GM19238 (cell line): ENCODE measurements around the gene RPL34.
"Not testable (repeated sequence)": the region's sequence is repeated elsewhere in the genome, so short reads cannot be mapped to it uniquely, and the experiment has no call there.

Experiments used
- DNase-seq: peaks from one replicate; pipeline ENCODE4 v3.0.0; 2011; ENCODE audit warnings: low spot score; ENCODE audit not compliant: insufficient read length

RPL34 gene

DNA sequence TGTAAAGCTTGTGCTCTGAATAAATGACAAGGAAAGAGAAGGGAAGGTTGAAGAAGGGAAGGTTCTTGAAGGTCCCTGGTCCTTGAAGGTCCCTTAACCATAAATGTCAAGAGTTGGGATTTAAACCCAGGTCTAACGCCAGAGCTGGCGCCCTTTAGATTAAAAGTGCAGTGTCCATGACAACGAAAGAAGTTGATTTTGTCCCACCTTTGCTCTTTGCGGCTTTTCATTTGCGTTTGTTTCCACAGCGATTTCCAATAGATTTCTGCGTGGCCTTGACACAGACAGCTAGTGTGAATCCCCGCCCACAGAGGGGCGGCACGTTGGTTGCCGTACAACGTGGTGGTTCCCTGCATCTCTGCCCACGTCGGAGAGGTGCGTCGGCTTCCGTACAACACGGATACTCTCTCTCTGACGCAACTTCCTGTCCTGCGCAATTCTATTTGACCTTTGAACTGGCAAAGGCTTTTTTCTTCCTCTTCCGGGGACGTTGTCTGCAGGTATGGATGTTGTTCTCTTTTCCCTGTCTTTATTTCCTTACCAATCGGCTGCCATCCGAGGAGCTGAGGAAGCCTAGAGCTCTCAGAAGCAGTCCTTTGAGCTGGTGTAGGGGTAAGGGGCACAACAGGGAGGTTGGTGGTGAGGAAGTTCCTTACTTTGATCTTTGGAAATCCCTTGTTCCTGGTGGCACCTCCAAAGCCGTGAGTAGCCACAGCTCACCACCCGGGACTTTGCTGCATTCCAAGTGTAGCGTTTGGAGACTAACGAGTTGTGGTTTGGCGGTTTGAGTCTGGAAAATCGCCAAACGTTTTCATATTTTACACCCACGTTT, at the start of gene RPL34:
RPL34 (plus strand) TSS at position 476 of the 832 bp plus-strand sequence. CDS start 1,384 bp downstream, outside the sequence.
- peak; percentile 71 for DNase-seq

DNA sequence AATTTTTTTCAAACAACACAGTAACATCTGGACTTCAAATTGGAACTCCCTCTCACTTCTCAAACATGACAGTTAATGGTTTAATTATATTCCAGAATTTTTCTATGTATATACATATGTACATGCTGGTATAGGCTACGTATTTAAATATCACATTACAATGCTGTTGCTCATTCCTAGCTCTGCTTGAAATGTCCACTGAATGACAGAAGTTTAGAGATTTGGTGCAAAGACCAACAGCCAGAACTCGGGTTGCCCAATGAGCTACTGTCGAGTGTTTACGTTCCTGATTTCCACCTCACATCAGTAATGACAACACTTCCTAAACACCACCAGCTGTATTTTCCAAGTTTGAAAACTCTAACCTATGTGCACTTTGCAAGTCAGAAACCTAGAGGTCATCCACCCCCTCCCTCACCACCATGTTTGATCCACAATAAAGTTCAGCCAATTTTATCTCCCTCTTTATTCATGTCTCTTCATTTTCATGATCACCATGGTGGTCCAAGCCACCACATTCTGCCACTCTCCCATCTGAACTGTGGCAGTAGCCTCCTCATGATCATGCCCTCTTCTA, 49.3 kb upstream of the RPL34 start:
- no peak for DNase-seq

DNA sequence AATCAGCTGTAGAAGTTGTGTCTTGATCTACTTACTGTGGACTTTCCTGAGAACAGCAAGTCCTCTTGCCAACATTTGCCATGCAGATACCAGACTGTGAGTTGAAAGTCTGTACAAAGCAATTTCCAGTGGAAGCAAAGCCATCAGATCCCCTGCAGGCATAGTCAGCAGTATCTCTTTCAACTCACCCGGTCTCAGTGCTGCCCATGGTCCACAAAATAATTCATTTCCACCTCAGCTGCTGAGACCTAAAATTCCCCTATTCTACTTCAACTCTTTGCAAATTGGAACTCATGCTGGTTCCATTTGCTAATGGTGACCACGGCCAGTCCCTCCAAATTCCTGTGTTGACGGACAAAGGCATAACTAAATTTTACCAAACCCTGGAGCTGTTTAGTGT, 46.0 kb upstream of the RPL34 start:
- DNase-seq = no peak

DNA sequence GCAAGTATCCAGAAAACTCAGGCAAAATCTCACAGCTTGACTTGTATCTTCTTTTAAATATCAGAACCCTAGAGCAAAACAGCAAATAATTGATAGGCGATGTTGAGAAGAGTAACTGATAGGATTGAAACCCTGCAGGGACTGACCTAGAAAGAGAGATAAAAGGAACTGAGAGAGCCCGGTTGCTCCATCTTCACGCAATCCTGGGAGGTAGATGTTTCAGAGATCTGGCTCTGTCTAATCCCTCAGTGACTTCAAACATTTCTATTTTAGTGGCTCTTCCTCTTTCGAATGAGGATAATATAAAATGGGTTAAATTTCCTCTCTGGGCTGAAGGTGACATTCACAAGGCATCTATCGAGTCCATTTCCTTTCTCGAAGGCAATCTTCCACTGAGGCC, 39.3 kb upstream of the RPL34 start:
- no peak for DNase-seq

DNA sequence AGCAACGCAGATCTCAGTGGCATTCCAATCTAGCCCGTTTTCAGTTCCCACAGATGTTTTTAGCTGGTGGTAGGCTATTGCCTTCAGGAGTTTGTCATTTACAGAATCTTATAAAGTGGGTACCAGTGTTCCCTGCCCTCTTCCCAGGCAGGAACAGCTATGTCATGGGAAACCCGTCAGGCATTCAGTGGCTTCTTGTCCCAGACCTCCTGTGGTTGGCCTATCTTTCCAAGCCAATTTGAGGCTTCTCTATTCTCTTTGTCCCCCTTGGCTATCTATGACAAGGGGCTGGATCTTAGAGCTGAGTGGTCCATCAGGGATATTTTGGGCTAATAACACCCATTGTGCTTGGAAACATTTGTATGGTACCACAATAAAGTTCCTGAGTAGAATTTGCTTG, 33.6 kb upstream of the RPL34 start:
- no peak for DNase-seq

DNA sequence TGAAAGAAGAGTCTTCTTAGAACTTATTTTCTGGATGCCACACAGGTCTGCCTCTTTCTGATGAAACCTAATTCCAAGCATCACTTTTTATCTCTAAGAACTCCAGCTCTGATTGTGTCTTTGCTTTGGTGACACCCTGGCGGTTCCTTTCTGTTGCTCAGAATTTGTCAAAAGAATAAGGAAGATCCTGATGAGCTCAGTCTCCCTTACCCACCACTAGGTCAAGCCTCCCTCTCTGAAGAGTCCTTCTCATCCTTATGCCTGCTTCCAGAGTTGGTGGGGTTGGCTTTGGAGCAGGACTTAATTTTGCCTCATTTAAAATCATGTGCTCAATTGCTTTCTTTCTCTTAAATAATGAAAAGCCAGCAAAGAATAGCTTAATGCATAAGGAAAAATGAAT, 31.5 kb upstream of the RPL34 start:
- DNase-seq = no peak

DNA sequence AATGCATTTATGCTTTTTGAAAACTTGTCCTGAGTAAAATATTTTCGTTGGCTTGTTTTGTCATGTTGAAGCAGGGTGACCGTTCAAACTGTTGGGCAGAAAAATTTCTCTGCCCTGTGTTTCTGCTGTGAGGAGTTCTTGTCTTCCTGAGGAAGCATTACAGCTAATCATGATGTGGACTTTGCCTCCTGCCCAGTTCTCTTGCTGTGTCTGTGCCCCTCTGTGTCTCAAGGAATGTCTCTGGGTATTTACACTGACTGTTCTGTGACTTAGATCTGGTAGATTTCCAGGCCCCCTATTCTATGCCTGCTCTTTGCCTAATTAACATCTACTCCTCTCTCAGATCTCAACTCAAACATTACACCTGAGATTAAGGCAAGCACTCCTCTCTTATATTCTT, 30.4 kb upstream of the RPL34 start:
- no peak for DNase-seq

DNA sequence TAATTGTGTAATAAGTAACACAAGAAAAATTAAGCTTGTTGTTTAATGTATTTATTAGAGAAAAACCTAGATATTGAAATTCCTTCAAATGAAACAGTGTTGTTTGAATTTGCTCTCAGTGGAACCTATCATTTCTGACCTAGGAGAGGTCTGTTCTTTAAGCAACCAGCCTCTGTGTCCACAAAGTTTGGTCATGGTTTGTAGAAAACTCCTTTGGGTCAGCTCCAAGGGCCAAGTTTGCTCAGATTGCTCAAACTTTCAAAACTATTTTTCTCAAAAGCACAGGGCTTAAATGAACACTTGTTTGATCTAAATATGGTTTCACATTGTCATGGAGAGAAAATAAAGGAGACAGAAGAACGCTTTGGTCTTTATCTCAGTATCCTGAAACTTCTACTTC, 29.6 kb upstream of the RPL34 start:
- DNase-seq = no peak

DNA sequence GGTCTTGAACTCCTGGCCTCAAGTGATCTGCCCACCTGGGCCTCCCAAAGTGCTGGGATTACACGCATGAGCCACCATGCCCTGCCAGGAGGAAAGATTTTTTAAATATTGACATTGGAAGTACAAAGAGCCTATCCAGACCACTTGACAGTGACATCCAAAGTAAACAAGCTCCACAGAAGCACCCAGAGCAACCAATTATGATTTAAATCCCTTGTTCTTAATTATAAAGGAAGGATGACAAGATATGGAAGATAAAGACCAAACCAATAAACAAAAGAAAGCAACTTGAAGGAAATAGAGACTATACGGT, 27.7 kb upstream of the RPL34 start:
- no peak for DNase-seq

DNA sequence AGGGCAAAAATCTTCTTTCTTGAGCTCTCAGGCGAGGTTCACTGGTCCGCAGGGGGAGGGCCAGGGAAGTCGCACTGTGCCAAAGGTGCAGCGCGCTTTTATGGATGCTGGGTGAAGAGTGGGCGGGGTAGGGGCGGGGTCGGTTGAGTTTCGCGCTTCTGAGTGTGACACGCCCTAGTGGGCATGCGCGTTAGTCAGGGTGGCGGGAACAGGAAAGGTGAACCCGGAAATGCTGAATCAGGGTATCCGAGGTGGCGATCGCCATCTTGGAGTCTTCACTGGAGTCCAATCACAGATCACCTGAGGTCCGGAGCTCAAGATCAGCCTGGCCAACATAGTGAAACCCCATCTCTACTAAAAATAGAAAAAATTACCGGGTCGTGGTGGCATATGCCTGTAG, 26.1 kb upstream of the RPL34 start:
- not testable (repeated sequence) for DNase-seq

DNA sequence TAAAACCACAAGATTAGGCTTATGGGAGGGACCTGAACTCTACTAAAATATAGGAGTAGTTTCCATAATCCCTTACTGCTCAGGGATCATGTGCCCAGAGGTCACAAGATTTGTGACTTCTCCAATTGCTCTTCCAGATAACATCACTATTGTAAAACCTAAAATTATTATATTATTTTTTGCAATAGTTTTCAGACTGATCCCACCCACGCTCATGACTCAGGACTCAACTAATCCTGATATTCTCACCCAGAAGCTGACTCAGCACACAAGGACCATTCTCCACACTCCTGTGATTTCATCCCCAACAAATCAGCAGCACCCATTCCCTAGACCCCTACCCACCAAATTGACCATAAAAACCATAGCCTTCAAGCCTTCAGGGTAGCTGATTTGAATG, 24.0 kb upstream of the RPL34 start:
- DNase-seq = no peak

DNA sequence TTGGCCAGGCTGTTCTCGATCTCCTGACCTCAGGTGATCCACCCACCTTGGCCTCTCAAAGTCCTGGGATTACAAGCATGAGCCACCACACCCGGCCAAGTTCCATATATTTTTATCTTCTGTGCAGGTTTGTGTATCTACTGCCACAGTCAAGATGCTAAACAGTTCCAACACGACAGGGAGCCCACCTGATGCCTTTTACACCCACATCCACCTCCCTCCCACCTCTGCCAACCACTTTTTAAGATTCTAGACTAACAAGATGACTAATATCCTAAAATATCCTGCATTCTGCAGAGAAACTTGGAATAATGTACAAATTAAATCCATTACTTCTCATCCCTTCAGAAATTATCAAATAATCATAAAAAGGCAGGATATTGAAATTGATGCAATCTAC, 19.3 kb upstream of the RPL34 start:
- DNase-seq = no peak

DNA sequence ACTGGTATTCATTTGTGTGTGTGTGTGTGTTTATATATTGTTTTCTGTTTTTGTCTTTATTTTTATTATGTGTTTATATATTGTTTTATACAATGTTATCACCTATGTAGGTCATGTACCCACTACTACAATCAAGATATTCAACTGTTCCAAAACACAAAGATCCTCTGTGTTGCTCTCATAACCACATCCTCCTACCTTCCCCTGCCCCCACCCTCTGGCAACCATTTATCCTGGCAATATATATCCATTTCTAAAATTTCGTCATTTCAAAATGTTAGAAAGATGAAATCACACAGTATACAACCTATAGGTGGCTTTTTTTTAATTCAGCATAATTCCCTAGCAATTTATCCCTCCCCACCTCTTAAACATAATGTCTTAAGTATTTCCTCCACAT, 18.8 kb upstream of the RPL34 start:
- no peak for DNase-seq

DNA sequence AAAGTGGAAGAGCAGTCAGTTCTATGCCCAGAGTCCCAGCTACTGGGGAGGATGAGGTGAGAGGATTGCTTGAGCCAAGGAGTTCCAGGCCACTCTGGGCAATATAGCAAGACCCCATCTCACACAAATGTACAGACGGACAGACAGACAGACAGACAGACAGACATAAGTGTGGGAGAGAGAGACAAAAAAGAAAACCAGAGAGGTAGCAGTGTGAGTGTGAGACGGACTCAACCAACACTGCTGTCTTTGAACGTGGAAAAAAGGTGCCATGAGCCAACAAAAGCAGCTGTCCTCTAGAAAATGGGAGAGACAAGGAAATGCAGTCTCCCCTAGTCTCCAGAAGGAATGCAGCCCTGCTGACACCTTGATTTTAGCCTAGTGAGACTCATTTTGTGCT, 18.2 kb upstream of the RPL34 start:
- no peak for DNase-seq

DNA sequence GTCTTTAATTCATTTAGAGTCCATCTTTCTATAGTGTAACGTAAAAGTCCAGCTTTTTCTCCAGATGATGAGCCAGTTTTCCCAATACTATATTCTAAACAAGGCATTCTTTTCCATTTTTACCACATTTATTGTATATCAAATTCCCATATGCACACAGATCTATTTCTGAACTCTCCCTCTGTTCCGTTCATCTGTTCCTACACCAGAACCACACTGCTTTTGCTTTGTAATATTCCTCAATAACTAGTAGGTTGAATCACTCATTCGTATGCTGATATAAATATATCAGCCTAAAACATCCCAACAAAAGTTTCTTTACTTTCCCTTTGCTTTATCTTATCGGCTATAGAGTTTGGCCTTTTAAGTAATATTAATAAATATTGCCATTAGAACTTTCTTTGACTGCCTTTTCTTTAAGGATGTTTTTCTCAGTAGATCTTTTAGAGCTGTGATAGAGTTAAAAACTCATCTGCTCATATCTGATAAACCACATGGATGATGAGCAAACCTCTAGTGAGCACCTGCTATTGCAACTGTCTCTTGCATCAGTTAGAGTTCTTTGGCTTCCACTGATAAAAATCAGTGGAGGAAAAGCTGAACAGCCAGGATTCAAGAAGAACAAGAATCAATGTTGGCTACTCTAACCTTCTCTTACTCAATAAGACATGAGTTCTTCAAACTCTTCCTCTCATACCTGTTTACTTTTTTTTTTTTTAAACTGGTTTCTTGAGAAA, 13.1 kb upstream of the RPL34 start:
- DNase-seq = no peak

DNA sequence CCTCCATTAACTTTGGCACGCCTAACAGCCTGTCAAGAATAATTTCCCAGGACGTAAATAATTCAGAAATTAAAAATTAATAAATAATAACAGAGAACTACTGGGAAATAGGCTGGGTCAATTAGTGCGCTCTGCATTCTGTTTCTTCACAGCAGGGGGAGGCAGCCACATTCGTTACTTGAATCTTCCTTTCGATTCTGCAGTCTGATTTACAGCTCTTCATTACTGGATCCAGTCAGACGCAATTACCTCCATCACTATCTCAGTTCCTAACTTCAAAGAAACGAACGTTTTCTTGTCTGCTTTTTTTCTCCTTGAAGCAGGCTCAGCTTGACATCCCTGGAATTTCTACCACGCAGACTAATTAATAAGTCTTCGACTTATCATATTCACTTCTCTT, 9.0 kb upstream of the RPL34 start:
- DNase-seq = no peak

DNA sequence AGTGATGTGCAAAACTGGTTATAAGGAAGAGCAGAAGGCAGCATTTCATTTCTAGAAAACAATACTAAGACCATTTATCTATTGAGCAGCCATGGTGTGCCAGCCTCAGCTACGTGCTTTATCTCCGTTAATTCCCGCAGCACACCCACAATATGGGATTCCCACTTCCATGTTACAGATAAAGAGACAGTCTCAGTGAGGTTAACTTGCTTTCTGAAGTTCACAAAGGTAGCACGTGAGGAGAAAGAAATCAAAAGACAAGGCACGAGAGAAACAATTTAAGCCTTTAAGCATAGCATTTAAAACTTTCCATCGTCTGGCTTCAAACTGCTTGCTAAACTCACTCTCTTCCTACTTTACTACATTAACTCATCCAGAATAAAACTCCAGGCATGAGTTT, 8.0 kb upstream of the RPL34 start:
- DNase-seq = no peak

DNA sequence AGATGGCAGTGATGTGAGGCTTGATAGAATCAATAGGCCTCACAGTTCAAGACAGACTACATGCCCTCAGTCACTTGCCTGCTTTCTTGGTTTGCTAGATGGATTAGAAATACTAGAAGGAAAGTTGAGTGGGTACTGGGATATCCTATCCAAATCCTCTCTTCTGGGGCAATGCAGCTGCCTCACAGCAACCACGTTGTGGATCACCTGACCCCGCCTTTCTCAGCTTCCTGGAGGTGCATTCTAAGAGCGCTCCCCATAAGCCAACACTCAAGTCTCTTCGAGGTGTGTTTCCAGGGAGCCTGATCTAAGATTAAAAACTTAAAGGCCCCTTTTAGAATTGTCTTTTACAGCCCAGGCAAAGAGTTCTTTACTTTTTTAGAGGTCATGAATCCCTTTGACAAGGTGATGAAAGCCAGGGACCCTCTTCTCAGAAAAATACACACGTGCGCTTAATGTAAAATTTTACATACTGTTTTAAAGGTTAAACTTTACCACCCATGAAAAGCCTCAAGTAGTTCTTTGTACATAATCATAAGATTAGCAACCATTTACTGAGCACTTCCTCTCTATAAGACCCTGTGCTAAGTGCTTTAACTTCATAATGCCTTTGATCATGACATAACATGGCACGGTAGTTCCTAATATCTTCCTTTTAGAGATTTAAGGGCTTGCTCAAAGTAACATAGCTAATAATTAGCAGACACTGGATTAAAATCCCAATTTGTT, 840 bp upstream of the RPL34 start:
- no peak for DNase-seq

DNA sequence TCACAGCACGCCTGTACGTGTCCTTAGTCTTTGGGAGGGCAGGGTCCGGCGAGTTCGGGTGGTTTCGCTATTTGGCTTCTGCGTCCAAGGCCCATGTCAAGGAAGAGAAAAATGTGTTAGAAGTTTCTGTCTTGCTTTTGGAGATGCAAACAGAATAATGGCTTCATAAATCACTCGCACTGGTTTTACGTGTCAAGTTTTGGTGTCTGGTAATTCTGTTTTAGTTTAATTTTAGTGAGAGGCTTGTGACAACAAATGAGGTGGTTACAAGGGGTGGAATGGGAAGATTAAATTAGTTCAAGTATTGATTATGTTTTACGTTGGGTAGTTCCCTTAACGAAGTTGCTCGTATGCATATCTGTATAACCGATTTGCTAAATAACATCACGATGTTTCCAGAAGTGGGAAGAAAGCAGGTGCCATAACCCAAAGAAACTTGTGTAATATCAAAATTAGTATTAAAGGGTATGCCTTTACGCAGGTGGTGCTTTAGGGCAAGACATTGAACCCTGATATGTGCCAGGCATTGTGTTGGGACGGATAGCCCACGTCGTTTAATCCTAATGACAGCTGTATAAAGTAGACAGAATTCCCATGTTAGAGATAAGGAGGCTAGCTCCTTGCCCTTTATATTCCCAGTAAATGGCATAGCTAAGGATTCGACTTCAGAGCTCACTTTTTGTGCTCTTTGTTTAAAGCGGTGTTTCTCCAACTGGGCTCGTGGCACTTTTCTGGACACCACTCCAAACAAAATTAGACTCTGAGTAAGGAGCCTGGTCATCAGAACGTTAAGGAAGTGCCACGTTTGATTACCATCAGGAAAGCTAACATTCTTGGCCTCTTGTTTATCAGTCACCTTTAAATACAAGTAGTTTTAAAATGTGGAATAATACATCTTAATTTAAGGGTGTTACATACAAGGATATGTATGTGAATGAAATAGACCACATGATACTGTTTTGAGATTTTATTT, 843 bp downstream of the RPL34 start:
- DNase-seq = no peak

DNA sequence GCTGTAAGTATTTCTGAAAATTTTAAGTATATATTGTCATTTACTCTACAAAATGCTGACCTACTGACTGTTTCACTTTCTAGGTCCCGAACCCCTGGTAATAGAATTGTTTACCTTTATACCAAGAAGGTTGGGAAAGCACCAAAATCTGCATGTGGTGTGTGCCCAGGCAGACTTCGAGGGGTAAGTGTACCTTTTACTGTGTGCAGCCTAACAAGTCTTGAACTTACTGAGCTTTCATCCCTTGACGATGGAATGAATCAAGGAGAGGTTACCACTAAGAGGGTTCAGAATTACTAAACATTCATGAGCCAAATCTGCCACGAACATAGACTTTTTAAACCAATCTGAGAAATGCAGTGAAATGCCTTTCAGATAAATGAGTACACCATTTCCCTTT, 1.6 kb downstream of the RPL34 start:
- no peak for DNase-seq

DNA sequence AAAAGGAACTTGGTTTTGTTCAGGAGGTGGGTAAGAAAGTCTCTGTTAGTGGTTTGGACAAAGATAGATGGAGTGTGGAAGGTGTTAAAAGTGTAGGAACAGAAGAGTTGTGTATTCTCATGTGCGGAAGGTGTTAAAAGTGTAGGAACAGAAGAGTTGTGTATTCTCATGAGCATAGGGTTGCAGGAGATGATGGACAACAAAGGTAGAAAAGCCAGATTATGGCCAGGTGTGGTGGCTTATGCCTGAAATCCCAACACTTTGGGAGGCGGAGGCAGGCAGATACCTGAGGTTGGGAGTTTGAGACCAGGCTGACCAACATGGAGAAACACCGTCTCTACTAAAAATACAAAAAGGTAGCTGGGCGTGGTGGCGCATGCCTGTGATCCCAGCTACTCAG, 2.5 kb downstream of the RPL34 start:
- no peak for DNase-seq
